ENCODE data around the gene SMS. TPM values are rescaled to one million over a fixed set of nuclear protein-coding genes. Genes with fewer than 3 reads are reported as not detected.
"Not testable (repeated sequence)": the region's sequence is repeated elsewhere in the genome, so short reads cannot be mapped to it uniquely, and the experiment has no call there.

The SMS gene
- total RNA-seq, 2 donors from 2014 or later: 40.3 to 41.3 TPM

DNA sequence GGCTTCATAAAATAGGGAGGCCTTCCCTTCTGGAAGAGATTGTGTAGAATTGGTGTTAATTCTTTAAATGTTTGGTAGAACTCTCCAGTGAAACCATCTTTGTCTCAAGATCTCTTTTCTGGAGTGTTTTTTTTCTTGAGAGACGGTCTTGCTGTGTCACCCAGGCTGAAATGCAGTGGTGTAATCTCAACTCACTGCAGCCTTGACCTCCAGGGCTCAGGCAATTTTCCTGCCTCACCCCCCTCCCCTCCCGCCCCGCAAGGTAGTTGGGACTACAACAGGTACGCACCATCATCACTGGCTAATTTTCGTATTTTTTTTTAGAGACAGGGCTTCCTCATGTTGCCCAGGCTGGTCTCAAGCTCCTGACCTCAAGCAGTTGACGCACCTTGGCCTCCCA is 12.1 kb downstream of the SMS start:
- TF ChIP-seq, protein P1, sequence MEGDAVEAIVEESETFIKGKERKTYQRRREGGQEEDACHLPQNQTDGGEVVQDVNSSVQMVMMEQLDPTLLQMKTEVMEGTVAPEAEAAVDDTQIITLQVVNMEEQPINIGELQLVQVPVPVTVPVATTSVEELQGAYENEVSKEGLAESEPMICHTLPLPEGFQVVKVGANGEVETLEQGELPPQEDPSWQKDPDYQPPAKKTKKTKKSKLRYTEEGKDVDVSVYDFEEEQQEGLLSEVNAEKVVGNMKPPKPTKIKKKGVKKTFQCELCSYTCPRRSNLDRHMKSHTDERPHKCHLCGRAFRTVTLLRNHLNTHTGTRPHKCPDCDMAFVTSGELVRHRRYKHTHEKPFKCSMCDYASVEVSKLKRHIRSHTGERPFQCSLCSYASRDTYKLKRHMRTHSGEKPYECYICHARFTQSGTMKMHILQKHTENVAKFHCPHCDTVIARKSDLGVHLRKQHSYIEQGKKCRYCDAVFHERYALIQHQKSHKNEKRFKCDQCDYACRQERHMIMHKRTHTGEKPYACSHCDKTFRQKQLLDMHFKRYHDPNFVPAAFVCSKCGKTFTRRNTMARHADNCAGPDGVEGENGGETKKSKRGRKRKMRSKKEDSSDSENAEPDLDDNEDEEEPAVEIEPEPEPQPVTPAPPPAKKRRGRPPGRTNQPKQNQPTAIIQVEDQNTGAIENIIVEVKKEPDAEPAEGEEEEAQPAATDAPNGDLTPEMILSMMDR (IDR thresholded peaks at IDR 0.05): no peak
- no peaks in the 10 kb centered on the region for H3K9me3 ChIP-seq
- no peak overlapping the region for H3K4me3 ChIP-seq
- no peaks in the 10 kb centered on the region for H3K4me1 ChIP-seq
- DNase-seq (ENCODE audit: low spot score): no peak
- H3K27me3 ChIP-seq: no peaks in the 10 kb centered on the region
- no peak overlapping the region for H3K27ac ChIP-seq
- no peaks in the 10 kb centered on the region for H3K36me3 ChIP-seq

DNA sequence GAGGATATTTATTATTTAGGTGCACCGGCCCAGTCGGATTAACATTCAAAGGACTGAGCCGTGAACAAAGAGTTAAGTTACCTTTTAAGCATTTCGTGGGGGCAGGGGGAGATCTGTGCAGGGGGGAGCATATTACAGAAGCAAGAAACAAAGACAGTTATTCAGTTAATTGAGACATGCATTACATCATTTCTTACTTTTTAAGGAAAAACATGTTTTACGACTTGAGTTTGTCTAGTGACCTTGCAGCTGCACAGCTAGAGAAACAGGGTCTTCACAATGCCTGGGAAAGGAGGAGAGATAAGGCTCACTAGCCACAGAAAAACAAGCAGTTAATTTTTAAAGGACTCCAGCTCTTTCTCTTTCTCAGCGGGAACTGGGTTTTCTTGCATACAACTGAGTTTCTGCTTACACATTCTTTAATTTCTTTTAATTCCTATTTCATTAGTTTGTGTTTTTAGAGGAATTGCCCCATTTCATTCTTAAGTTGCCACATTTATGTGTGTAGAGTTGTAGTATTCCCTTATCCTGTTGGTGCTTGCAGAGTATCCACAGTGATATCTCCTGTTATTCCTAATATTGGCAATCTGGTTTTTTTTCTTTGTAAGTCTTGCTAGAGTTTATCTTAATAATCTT is 12.8 kb downstream of the SMS start:
- not testable (repeated sequence) for H3K27ac ChIP-seq; H3K4me3 ChIP-seq; H3K27me3 ChIP-seq; H3K4me1 ChIP-seq; H3K9me3 ChIP-seq; DNase-seq (ENCODE audit: low spot score); H3K36me3 ChIP-seq

DNA sequence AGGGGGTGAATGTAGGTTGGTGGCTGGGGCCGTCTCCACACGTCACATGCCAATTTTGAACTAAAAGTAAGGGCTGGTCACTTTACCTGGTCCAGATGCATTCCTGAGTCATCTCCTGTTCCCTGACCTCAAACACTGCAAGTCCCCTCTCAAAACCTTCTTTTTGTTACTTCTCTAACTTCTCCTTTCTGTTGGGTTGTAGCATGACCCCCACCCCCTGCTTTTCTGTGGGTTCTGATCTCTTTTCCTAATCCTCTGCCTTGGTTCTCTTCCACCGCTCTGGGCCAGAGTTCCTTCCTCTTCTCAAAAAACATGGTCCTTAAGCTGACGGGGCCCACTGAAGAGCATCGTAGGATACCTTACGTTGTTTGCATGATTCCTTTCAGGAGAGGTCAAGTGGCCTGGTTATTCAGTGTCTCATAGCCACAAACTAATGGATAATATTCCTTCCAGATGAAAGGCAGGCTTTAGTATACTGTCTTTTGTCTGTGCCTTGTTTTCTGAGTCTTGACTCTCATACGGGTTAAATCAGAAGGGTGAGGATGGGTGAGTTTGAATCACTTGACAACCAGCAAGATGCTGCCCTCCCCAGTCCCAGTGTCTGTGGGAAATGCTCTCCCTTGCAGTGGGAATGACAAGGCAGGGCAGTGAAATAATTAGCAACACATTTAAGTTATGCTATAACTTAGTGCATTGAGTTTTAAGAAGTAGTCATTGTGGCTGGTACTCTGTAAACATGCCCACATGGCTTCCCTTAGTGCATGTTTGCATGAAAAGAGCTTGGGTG is 15.1 kb downstream of the SMS start:
- Histone ChIP-seq H3K4me3 (no peak overlapping the region), H3K4me1 (peaks cover 0 to 7% of the 10 kb centered on the region in 2 donors), H3K27me3 (no peaks in the 10 kb centered on the region), H3K9me3 (no peaks in the 10 kb centered on the region), H3K36me3 (no peaks in the 10 kb centered on the region), H3K27ac (no peak overlapping the region)
- TF ChIP-seq, protein P1 (IDR thresholded peaks at IDR 0.05): no peak
- no peak for DNase-seq (ENCODE audit: low spot score)

DNA sequence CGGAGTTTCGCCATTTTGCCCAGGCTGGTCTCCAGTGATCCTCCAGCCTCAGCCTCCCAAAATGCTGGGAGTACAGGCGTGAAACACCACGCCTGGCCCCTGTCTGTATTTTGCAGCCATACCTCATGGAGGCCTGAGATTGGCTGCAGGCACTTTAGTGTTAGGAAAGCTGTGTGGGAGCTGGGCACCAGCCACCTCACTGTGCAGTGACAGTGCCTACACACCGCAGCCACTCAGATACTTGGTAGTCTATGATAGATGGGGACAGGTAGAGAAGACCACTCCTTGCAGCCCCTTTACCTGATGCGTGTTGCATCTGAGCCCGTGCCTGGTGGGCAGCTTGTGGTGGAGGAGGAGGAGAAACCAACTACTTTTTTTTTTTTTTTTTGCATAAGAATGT is 16.3 kb downstream of the SMS start:
- Histone ChIP-seq H3K4me1 (peaks cover 0 to 7% of the 10 kb centered on the region in 2 donors), H3K4me3 (no peak overlapping the region), H3K9me3 (no peaks in the 10 kb centered on the region), H3K27me3 (no peaks in the 10 kb centered on the region), H3K27ac (no peak overlapping the region), H3K36me3 (no peaks in the 10 kb centered on the region)
- TF ChIP-seq, protein P1 (IDR thresholded peaks at IDR 0.05): no peak
- no peak for DNase-seq (ENCODE audit: low spot score)

DNA sequence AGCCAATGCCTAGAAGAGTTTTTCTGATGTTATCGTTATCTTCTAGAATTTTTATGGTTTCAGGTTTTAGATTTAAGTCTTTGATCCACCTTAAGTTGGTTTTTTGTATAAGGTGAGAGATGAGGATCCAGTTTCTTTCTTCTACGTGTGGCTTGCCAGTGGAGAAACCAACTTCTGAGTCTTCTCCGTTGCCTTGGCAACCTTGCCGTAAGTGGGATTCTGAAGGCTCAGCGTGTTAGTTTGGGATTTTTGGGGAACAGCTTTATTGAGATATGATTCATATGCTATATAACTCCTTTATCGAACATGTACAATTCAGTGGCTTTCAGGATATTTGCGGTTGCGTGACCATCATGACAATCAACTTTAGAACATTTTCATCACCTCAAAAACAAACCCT is 17.7 kb downstream of the SMS start:
- H3K27ac ChIP-seq: no peak overlapping the region
- TF ChIP-seq, protein P1 (IDR thresholded peaks at IDR 0.05): no peak
- no peak for DNase-seq (ENCODE audit: low spot score)
- no peaks in the 10 kb centered on the region for H3K27me3 ChIP-seq
- H3K4me3 ChIP-seq: no peak overlapping the region
- peaks cover 0 to 7% of the 10 kb centered on the region in 2 donors for H3K4me1 ChIP-seq
- H3K9me3 ChIP-seq: no peaks in the 10 kb centered on the region
- H3K36me3 ChIP-seq: no peaks in the 10 kb centered on the region

DNA sequence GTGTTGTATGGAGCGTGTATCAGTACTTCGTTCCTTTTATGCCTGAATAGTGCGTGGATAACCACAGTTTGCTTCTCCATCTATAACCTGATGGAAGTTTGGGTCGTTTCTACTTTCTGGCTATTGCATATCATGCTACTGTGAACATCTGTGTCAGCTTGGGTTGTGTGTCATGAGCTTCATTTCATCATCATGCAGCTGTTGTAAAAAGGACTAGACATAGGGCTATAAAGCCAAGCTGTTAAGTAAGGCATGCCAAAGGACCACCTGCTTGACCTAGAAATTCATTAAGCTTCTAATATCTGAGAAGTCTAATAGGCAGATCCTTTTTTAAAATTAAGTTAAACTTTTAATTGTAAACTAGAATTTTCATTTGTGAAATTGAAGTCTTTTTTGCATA is 18.4 kb downstream of the SMS start:
- H3K4me1 ChIP-seq: peaks cover 0 to 11% of the 10 kb centered on the region in 2 donors
- no peaks in the 10 kb centered on the region for H3K36me3 ChIP-seq
- TF ChIP-seq, protein P1 (IDR thresholded peaks at IDR 0.05): no peak
- no peak overlapping the region for H3K4me3 ChIP-seq
- H3K9me3 ChIP-seq: no peaks in the 10 kb centered on the region
- no peaks in the 10 kb centered on the region for H3K27me3 ChIP-seq
- H3K27ac ChIP-seq: no peak overlapping the region
- no peak for DNase-seq (ENCODE audit: low spot score)
